Prostate gland (tissue), 2 donors: ENCODE data around the gene LMNTD1.

Experiments used
- CTCF ChIP-seq, 4 experiments: fragments of 200-600 bp in 2 of 4; fragments of 450-650 bp in 2 of 4; sonication (generic) in 2 of 4; IDR thresholded peaks; 1 replicate in 3 of 4; 2 replicates in 1 of 4; pipeline ENCODE4 v1.5.1; 2016 to 2019; ENCODE audit warnings: antibody characterized with exemption in 4 of 4, mild to moderate bottlenecking in 2 of 4, moderate library complexity in 2 of 4
- POLR2A ChIP-seq: fragments of 450-650 bp; IDR thresholded peaks from one replicate; pipeline ENCODE4 v1.6.1; 2016; ENCODE audit warnings: antibody characterized with exemption, mild to moderate bottlenecking

DNA sequence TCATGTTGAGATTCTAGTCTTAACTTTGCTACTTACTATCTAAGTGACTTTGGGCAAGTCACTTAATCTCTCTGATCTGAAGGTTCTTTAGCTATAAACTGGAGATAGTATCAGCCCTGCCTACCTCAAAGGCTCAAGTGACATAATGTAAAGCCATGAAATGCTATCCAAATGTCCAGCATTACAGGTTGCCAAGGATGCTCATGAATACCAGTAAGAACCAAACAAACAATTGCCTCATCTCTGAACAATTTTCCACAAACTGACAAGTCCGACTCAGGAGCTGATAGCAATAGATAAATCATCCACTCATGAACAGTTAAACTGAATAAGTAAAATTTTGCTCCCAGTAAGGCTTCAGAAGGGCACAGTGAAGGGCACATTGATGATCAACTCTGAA, 51.5 kb downstream of the LMNTD1 start:
- TF ChIP-seq CTCF (IDR thresholded peaks at IDR 0.05) (no peak), POLR2A (no peak)
